HG02588 (cell line): ENCODE data around the gene GTF2E1.
A peak's percentile ranks its signal among the peaks of the same experiment; 100 is the strongest.
"Not testable (repeated sequence)": the region's sequence is repeated elsewhere in the genome, so short reads cannot be mapped to it uniquely, and the experiment has no call there.

ENCODE experiments used
- ATAC-seq: cut with Tn5 transposase; IDR thresholded peaks from one replicate; pipeline ENCODE4 v1.9.1; 2021; ENCODE audit warnings: mild to moderate bottlenecking, moderate library complexity; ENCODE audit not compliant: unreplicated experiment

The GTF2E1 gene

DNA sequence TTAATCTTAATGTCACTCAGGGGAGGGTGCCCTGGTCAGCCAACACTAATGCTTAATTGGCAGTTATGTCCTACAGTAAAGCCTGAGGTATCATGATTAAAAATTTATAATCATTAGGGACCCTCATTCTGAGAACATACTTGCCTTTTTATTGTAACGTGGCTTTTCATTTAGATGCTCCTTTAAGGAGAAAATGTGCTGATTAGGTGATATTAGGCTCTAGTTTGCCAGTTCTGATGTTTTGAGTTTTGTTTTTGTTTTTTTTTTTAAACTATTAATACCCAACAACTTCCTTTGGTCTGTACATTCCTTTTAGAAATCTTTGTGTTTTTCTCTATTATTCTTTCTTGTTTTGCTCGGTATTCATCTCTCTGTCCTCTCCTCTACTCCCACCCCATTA lies 10.3 kb downstream of the GTF2E1 start:
- ATAC-seq = no peak

DNA sequence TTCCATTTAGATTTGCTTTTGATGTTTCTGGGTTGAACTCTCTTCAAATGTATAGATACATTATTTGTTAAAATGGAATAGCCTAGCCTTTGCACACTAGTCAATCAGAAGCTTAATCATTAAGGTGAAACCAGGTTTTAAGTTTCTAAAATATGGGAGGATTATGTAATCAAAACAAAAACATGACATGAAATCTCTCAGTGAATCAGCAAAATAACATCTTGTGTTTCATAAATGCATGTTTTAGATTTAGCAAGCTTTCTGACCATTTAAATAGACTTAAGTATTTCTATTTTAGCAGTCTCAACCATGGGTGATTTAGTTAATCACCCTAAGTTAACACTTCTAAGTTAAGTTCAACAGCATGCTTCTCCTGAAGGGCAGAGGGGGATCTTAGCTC lies 11.3 kb downstream of the GTF2E1 start:
- ATAC-seq = no peak

GRCh38 chr3:120756061-120756460 lies 13.5 kb downstream of the GTF2E1 start:
- no peak for ATAC-seq

DNA sequence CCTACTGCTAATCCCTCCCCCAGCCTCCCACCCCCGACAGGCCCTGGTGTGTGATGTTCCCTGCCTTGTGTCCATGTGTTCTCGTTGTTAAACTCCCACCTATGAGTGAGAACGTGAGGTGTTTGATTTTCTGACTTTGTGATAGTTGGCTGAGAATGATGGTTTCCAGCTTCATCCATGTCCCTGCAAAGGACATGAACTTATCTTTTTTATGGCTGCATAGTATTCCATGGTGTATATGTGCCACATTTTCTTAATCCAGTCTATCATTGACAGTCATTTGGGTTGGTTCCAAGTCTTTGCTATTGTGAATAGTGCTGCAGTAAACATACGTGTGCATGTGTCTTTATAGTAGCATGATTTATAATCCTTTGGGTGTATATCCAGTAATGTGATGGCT lies 16.0 kb downstream of the GTF2E1 start:
- ATAC-seq = not testable (repeated sequence)

DNA sequence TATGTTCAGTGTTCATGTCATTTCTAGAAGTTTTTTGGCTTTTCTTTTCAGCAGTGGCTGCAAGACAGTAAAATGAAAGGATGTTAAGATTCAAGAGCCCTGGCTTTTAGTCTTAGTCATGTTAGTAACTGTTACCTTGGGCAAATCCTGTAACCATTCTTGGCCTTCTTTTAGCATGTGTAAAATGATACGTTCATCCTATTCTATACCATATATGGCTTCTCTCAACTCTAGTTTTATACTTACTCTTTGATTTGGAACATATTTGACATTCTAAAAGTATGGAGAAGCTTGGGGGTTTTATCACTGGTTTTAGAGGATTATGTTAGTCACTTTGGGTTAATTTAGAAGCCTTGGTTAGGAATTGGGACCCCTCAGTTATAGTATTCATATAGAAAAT lies 20.1 kb downstream of the GTF2E1 start:
- no peak for ATAC-seq

GRCh38 chr3:120763601-120764000 lies 21.1 kb downstream of the GTF2E1 start:
- ATAC-seq = peak; percentile 89

GRCh38 chr3:120764206-120764605 lies 21.7 kb downstream of the GTF2E1 start:
- ATAC-seq = peak; percentile 19

DNA sequence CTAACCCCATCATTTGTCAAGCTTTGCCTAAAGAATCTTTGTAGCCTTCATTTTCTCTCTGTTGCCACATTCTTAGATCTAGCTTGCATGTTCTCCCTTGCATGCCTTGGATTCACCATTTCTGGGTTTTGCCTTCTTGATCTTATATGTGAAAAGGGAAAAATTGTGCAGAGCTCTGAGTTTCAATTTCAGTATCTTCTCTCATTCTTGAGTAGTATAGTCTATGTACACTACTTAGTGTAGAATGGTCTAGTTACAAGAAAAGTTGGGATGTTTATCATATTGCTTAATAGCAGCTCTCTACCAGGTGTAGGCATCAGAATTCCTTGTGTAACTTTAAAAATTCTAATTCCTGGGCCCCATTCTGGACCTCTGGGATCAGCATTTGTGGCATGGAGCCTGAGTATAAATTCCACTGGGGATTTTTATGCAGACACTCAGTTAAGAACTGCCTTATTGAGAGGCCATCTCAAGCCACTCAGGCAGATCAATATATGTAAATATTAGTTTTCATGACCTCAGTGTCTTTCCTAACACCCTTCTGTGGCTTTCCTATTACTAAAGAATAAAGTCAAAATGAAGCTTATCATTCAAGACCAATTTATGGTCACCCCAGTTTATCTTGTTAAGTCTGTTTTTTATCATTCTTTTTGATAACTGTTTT lies 23.4 kb downstream of the GTF2E1 start:
- ATAC-seq = peak; percentile 56

DNA sequence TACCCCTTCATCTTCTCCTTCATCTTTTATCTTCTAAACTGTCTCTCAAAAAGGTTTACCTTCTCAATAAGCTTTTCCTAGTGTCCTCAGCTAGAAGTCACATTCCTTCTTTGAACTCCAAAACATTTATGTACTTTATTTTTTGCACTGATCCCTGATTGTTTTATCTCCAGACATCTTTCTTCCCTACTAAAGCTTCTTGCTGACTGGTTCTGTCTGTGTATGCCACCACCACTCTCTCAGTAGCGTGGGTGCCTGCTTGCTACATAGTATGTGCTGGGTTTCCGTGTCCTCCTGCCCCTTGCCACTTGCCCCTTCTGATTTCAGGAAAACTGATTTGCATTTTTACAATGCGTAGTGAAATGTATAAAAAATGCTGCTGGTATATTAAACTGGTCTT lies 24.0 kb downstream of the GTF2E1 start:
- ATAC-seq = no peak

- no peak for ATAC-seq
Observed at GRCh38 chr3:120767106-120767505, 24.6 kb downstream of the GTF2E1 start.

GRCh38 chr3:120769436-120769835 lies 26.9 kb downstream of the GTF2E1 start:
- ATAC-seq = no peak

DNA sequence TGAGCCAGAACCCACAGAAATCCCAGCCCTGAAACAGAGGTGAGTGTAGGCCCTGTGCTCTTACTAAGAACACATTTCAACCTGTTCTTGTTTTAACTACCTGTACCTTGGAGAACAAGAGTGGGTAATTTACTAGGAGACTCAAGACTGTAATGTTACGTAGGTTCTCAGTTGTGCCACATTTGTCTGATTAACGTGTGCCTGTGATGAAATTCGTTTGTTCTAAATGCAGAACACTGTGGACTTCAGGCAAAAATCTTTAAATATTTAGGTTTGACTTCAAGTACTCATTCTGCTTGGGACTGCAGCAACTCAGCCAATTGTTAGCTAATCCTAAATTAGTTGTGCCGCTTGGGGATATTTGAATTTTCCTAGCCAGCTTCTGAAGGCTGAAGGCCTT lies 28.3 kb downstream of the GTF2E1 start:
- no peak for ATAC-seq

- no peak for ATAC-seq
Observed at GRCh38 chr3:120772081-120772480, 29.5 kb downstream of the GTF2E1 start.

DNA sequence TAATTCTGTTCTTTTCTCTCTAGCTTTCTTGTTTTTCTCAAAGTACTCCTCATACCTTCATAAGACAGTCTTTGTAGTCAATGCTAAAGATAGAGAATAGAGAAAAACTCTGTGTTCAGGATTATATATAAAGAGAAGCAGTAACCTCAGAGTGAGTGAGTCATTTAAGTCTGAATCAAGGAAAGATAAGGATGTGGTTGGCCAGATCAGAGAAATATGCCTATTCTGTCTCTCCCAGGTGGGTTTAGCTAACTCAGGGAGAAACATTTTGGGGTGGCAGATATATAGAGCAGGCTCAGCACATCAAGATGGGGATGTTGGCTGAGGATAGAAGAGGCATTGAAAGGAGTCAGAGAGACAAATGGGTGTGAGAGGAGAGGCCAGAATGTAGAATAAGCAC lies 31.4 kb downstream of the GTF2E1 start:
- ATAC-seq = no peak

DNA sequence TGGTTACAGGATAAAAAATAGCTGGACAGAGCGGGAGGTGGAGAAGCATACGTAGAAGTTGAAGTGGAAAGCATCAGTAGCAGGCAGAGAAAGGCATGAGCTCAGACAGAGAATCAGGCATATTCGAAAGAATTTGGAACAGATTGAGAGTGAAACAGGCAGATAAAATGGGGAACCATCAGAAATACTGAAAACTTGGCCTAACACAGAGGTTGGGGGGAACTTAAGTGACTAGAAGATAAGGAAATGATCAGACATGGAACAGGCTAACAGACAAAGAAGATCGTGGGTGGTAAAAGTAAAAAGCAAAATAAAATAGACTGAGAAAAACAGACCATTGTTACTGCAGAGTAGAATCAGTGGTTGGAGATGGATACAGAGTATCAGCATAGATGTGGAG lies 32.9 kb downstream of the GTF2E1 start:
- ATAC-seq = no peak

GRCh38 chr3:120778776-120779175 lies 36.2 kb downstream of the GTF2E1 start:
- ATAC-seq = no peak

- peak; percentile 95 for ATAC-seq
Observed at GRCh38 chr3:120780977-120781376, 38.4 kb downstream of the GTF2E1 start.

DNA sequence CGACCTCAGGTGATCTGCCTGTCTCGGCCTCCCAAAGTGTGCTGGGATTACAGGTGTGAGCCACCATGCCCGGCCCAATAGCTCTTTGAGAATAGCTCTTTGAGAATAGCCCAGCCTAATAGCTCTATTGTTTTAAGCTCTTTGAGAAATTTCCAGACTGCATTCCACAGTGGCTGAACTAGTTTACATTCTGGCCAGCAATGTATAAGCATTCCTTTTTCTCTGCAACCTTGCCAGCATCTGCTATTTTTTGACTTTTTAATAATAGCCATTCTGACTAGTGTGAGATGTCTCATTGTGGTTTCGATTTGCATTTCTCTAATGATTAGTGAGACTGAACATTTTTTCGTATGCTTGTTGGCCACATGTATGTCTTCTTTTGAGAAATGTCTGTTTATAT lies 43.3 kb downstream of the GTF2E1 start:
- peak; percentile 60 for ATAC-seq

- no peak for ATAC-seq
Observed at GRCh38 chr3:120791010-120791409, 48.5 kb downstream of the GTF2E1 start.

DNA sequence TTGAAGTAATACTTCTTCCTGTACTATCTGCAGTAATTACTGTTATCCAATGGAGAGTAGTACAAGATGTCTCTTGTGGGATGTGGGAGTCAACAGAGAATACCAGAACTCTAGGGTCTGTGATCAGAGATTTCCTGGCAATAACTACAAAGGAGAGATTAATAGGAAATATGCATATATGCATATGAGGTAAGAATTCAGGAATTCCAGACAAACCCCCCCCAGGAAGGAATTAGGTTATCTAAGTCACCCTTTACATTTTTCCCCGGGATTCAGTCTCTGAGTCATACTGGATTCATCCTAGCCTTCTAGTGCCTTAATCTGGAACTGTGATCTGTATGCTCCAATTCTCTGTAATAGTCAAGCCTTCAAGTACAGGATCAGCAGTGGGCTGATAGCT lies 49.4 kb downstream of the GTF2E1 start:
- ATAC-seq = no peak

GRCh38 chr3:120793601-120794000 lies 51.1 kb downstream of the GTF2E1 start:
- no peak for ATAC-seq

GRCh38 chr3:120795017-120795648 lies 52.6 kb downstream of the GTF2E1 start:
- peak; percentile 94 for ATAC-seq

DNA sequence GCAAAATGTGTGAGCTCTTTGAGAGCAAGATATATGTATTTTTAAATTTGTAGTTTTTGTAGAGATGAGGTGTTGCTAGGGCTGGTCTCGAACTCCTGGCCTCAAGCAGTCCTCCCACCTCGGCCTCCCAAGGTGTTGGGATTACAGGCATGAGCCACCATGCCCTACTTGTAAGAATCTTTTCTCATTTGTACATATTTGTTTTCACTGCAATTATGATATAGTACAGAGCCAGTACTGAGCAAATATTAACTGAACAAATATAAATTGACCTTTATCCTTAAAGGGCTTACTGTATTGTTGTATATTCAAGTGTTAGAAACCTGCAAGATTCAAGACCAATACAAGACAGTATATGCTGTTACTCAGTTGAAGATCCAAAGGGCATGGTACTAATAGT lies 53.4 kb downstream of the GTF2E1 start:
- no peak for ATAC-seq
